Measurements from ENCODE around the gene RAI1.

DNA sequence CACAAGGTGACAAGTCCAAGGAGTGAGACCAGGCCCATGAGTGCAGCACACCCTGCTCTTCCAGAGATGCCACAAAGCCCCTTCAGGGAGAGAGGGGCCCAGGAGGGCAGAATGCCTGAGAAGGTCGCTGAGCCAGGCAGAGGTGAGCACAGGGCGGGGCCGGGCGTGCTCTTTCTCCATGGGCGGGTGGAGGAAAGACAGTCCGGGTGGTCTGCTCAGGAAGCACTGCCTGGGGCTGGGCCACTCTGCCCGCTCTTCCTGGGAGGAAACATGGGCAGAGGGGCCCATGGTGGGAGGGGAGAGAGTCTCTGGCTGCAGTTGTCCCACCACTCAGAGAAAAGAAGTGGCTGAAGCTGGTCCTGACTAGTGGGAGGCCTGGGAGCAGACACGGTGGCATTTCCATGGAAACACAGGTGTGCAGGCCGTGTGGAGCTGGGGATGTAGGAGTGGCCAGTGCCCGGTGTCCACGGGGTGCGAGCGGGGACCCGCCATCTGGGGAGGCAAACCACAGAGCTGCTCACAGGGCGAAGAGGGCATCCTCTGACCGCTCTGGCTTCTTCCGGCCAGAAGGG is 165.9 kb downstream of the RAI1 start:
- TF ChIP-seq, protein P1, sequence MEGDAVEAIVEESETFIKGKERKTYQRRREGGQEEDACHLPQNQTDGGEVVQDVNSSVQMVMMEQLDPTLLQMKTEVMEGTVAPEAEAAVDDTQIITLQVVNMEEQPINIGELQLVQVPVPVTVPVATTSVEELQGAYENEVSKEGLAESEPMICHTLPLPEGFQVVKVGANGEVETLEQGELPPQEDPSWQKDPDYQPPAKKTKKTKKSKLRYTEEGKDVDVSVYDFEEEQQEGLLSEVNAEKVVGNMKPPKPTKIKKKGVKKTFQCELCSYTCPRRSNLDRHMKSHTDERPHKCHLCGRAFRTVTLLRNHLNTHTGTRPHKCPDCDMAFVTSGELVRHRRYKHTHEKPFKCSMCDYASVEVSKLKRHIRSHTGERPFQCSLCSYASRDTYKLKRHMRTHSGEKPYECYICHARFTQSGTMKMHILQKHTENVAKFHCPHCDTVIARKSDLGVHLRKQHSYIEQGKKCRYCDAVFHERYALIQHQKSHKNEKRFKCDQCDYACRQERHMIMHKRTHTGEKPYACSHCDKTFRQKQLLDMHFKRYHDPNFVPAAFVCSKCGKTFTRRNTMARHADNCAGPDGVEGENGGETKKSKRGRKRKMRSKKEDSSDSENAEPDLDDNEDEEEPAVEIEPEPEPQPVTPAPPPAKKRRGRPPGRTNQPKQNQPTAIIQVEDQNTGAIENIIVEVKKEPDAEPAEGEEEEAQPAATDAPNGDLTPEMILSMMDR (IDR thresholded peaks at IDR 0.05 in 8 of 11, conservative IDR thresholded peaks at IDR 0.05 in 3 of 11), result no peak
- no peak for TF ChIP-seq POLR2AphosphoS5 (IDR thresholded peaks at IDR 0.05)

All from spleen (tissue), 7 donors.